Heart left ventricle (tissue), 16 donors: Measurements from ENCODE around the gene WIPF2. TPM values are rescaled to one million over a fixed set of nuclear protein-coding genes. Genes with fewer than 3 reads are reported as not detected.
"Not testable (repeated sequence)": the region's sequence is repeated elsewhere in the genome, so short reads cannot be mapped to it uniquely, and the experiment has no call there.

Experiments
- ATAC-seq, 4 donors: fragments of 200-7000 bp; cut with Tn5 transposase; one replicate each; pipeline ENCODE4 v1.9.1; 2020 to 2022; ENCODE audit warnings: moderate library complexity in 4 of 4, mild to moderate bottlenecking in 3 of 4, moderate number of reproducible peaks in 1 of 4
- DNase-seq, 5 donors: peaks; one replicate each; pipeline ENCODE4 v3.0.0-alpha.2; 2020
- H3K27ac ChIP-seq, 12 donors: fragments of 200-600 bp; sonication (generic) in 4 of 12; one replicate each; pipeline versions ENCODE4 v1.5.0 to v1.8.0; 2016 to 2022; ENCODE audit warnings: mild to moderate bottlenecking in 2 of 12
- H3K27me3 ChIP-seq, 9 donors: fragments of 200-600 bp; sonication (generic) in 2 of 9; one replicate each; pipeline versions ENCODE4 v1.5.1 to v1.8.0; 2016 to 2022; ENCODE audit warnings: mild to moderate bottlenecking in 3 of 9
- H3K36me3 ChIP-seq, 9 donors: fragments of 200-600 bp; sonication (generic) in 2 of 9; one replicate each; pipeline versions ENCODE4 v1.5.0 to v1.8.0; 2018 to 2022; ENCODE audit warnings: mild to moderate bottlenecking in 2 of 9
- H3K4me1 ChIP-seq, 12 donors: fragments of 200-600 bp; sonication (generic) in 4 of 12; one replicate each; pipeline versions ENCODE4 v1.5.0 to v1.8.0; 2016 to 2022; ENCODE audit warnings: mild to moderate bottlenecking in 3 of 12
- H3K4me3 ChIP-seq, 12 donors: fragments of 200-600 bp; sonication (generic) in 4 of 12; one replicate each; pipeline versions ENCODE4 v1.5.0 to v1.8.0; 2017 to 2022; ENCODE audit warnings: mild to moderate bottlenecking in 9 of 12, moderate library complexity in 4 of 12
- H3K9me3 ChIP-seq, 12 donors: fragments of 200-600 bp; sonication (generic) in 4 of 12; one replicate each; pipeline versions ENCODE4 v1.5.0 to v1.8.0; 2016 to 2022; ENCODE audit warnings: mild to moderate bottlenecking in 1 of 12
- POLR2A ChIP-seq, 2 donors: fragments of 450-650 bp; IDR thresholded peaks; one replicate each; pipeline ENCODE4 v1.6.1; 2017; ENCODE audit warnings: antibody characterized with exemption in 2 of 2, mild to moderate bottlenecking in 2 of 2, moderate library complexity in 2 of 2
- WGBS, 4 donors: extraction: QIAGEN DNeasy Blood & Tissue Kit in 2 of 4; methylation state at CpG; one replicate each; pipeline versions ENCODE4 v1.1.5 to v1.1.7; 2013 to 2018; 5-methylcytosine and 5-hydroxymethylcytosine counted together
- intact Hi-C, 10 donors: fragments of 100-400 bp; cut with DNase I; formaldehyde crosslinking; loops; one replicate each; pipeline versions ENCODE4 v1.11.1 to v1.14.2; 2022
- polyA plus RNA-seq, 2 donors: library from polyadenylated mRNA; stranded (reverse); fragments of 200-250 nt; gene quantifications; one replicate each; pipeline ENCODE4 v1.2.3, GENCODE V29; 2013
- total RNA-seq, 9 donors: library from RNA; depleted of rRNA in 2 of 9; stranded (reverse); fragments of >200 nt in 2 of 9; fragmentation: NEBNext Ultra II Directional in 3 of 9; extraction: Animal tissue kit (Norgen Biotek cat#: 25700) in 3 of 9; gene quantifications; one replicate each; pipeline versions ENCODE4 v1.1.0 to v1.2.4, GENCODE V29; 2016 to 2023
- TF ChIP-seq, protein P1 (sequence below), 12 donors: fragments of 200-600 bp; sonication (generic) in 4 of 12; IDR thresholded peaks; one replicate each; pipeline versions ENCODE4 v1.5.0 to v1.8.0; 2018 to 2022; ENCODE audit warnings: antibody characterized with exemption in 12 of 12, mild to moderate bottlenecking in 5 of 12
- donor health status: ischemic (EF 13 %, LVEDD 7.1; RV severe dilation, severe dysfunction).
- donor health status: healthy with polysubstance abuse.
- donor health status: DM: no; HTN: yes; CAD: no.
- donor health status: DM: no; HTN: no; CAD: no.
- donor health status: ischemic (EF 25% LVEDD 6.9; RV normal size, moderate dysfunction).
- donor health status: ischemic (EF 25% LVEDD 5.7; RV mildly dilated, moderate dysfunction).
- donor health status: healthy.
- donor health status: DM: yes; HTN: yes; CAD: no.
- donor health status: ischemic (EF 35%, LVEDD 5.7; RV mildly dilated, moderate dysfunction).
- donor health status: nonischemic (EF 11% LVEDD 7.7; RV severe dilation, severe dysfunction).
- donor health status: DM: yes; HTN: yes; CAD: no.
- donor health status: PGD.
- donor health status: ischemic (EF 29% LVEDD 5.4; RV normal size, mild dysfunction).
- donor health status: nonischemic (EF 23%, LVEDD 6.1; RV moderate dilation, normal function).

WIPF2 gene
- total and polyA plus RNA-seq, 11 donors, result 6.6 to 17.6 (median 11.2) TPM

DNA sequence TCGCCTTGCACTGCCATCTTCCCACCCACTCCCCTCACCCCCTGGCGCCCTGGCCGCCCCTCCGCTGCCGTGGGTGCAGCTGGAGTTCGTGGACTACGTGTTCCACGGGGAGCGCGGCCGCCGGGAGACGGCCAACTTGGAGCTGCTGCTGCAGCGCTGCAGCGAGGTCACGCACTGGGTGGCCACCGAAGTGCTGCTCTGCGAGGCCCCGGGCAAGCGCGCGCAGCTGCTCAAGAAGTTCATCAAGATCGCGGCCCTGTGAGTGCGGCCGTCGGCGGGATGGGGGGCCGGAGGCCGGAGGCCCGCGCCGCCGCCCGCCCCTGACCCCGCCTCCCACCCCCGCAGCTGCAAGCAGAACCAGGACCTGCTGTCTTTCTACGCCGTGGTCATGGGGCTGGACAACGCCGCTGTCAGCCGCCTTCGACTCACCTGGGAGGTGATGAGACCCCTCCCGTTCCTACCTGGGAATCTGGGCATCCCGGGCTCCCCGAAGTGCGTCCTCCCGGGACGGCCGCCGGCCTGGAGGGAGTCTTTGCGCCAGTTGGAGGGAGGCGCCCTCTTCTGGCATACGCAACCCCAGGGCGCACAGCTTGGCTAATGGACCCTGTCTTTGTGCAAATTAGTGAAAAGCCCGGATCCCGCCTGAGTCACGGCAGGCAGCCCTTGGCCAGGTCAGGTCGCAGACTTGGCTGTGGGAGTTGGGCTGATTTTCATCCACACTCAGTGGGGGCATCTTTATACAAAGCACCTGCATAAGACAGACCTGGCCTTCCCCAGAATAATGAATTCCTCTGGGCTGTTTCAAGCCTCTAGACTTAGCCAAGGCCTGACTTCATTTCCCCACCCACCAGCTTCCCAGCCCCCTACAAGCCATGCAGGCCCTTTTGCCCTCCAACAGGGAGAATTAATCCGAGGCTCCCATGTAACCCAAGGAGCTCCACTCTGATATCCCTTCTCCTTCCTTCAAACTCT, 27.6 kb upstream of the WIPF2 start:
- TF ChIP-seq POLR2A (IDR thresholded peaks at IDR 0.05), result no peak
- TF ChIP-seq, protein P1, sequence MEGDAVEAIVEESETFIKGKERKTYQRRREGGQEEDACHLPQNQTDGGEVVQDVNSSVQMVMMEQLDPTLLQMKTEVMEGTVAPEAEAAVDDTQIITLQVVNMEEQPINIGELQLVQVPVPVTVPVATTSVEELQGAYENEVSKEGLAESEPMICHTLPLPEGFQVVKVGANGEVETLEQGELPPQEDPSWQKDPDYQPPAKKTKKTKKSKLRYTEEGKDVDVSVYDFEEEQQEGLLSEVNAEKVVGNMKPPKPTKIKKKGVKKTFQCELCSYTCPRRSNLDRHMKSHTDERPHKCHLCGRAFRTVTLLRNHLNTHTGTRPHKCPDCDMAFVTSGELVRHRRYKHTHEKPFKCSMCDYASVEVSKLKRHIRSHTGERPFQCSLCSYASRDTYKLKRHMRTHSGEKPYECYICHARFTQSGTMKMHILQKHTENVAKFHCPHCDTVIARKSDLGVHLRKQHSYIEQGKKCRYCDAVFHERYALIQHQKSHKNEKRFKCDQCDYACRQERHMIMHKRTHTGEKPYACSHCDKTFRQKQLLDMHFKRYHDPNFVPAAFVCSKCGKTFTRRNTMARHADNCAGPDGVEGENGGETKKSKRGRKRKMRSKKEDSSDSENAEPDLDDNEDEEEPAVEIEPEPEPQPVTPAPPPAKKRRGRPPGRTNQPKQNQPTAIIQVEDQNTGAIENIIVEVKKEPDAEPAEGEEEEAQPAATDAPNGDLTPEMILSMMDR (IDR thresholded peaks at IDR 0.05), result peak; percentile 46 to 84 (median 69)
- Histone ChIP-seq H3K4me3 (peak overlapping the region in 11 of 12 donors; percentile 40 to 75 (median 62)), H3K27ac (peak overlapping the region in 7 of 12 donors; percentile 1 to 67 (median 46)), H3K27me3 (no peaks in the 10 kb centered on the region), H3K9me3 (no peaks in the 10 kb centered on the region), H3K4me1 (peaks cover 0 to 23% (median 8%) of the 10 kb centered on the region in 12 donors), H3K36me3 (peaks cover 0 to 12% (median 0%) of the 10 kb centered on the region in 9 donors)
- 2 to 7% (median 3%) methylated on average over 13 to 60 of the region's 60 CpGs for WGBS, 4 donors
- ATAC-seq, result peak; percentile 59 to 87 (median 84)
- intact Hi-C loops, result loop anchor here in 6 of 10 donors (2.0 to 10.0 kb wide), 7 partner anchors 79 to 223 kb away; partner anchors contain the start of genes CSF3 (in 2 of the 6) and TOP2A (in 2 of the 6)
- DNase-seq, result peak; percentile 71 to 86 (median 78)

DNA sequence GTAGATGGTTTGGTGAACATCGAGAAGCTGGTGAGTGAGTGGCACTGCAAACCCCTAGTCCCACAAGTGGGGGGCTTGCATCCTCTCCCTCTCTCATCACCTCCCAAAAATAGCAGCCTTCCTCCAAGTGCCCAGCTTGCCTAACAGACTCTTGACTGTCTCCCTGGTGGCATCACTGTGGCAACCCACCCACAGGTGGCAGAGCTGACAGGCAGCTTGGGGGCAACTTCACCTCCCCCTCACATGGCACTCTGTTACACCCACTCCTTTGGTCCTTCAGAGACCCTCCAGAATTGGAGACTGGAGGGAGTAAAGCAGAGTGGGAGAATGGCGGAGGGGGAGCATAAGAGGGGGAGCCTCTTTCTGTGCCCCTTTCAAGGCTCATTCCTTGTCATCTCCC, 26.1 kb upstream of the WIPF2 start:
- no peak for ATAC-seq
- Histone ChIP-seq H3K36me3 (peaks cover 0 to 12% (median 0%) of the 10 kb centered on the region in 9 donors), H3K27ac (no peak overlapping the region), H3K4me3 (no peak overlapping the region), H3K27me3 (no peaks in the 10 kb centered on the region), H3K9me3 (no peaks in the 10 kb centered on the region), H3K4me1 (peaks cover 0 to 23% (median 8%) of the 10 kb centered on the region in 12 donors)
- DNase-seq, result no peak
- 99 to 100% (median 100%) methylated on average over 2 of the region's 2 CpGs for WGBS, 4 donors
- no peak for TF ChIP-seq POLR2A (IDR thresholded peaks at IDR 0.05)
- intact Hi-C loops, result loop anchor here in 4 of 10 donors (5.0 to 10.0 kb wide), 4 partner anchors 162 to 222 kb away; partner anchors contain the start of genes TOP2A (in 2 of the 4) and CSF3 (in 1 of the 4)

- intact Hi-C loops, result loop anchor here in 4 of 10 donors (5.0 to 10.0 kb wide), 4 partner anchors 160 to 220 kb away; partner anchors contain the start of genes TOP2A (in 2 of the 4) and CSF3 (in 1 of the 4)
- 56 to 75% (median 61%) methylated on average over 2 of the region's 2 CpGs for WGBS, 4 donors
- Histone ChIP-seq H3K4me1 (peaks cover 0 to 23% (median 8%) of the 10 kb centered on the region in 12 donors), H3K27me3 (no peaks in the 10 kb centered on the region), H3K36me3 (peaks cover 0 to 6% (median 0%) of the 10 kb centered on the region in 9 donors), H3K4me3 (no peak overlapping the region), H3K27ac (no peak overlapping the region), H3K9me3 (no peaks in the 10 kb centered on the region)
- ATAC-seq (no peak), DNase-seq (no peak)
- TF ChIP-seq, protein P1 (IDR thresholded peaks at IDR 0.05), result no peak
- TF ChIP-seq POLR2A (IDR thresholded peaks at IDR 0.05), result no peak
Observed at GRCh38 chr17:40194821-40195220, 24.3 kb upstream of the WIPF2 start.

- Histone ChIP-seq H3K27me3 (no peaks in the 10 kb centered on the region), H3K9me3 (no peaks in the 10 kb centered on the region), H3K36me3 (peaks cover 0 to 6% (median 0%) of the 10 kb centered on the region in 9 donors), H3K27ac (no peak overlapping the region), H3K4me3 (no peak overlapping the region), H3K4me1 (peaks cover 0 to 12% (median 3%) of the 10 kb centered on the region in 12 donors)
- DNase-seq (no peak), ATAC-seq (no peak)
- 78 to 80% (median 78%) methylated on average over 1 of the region's 1 CpG for WGBS, 4 donors
- TF ChIP-seq POLR2A (IDR thresholded peaks at IDR 0.05), result no peak
- TF ChIP-seq, protein P1 (IDR thresholded peaks at IDR 0.05), result no peak
- intact Hi-C loops, result loop anchor here in 3 of 10 donors (10.0 kb wide), 2 partner anchors 157 to 217 kb away; partner anchors contain the start of gene TOP2A (in 2 of the 3)
Observed at GRCh38 chr17:40197550-40197949, 21.6 kb upstream of the WIPF2 start.

DNA sequence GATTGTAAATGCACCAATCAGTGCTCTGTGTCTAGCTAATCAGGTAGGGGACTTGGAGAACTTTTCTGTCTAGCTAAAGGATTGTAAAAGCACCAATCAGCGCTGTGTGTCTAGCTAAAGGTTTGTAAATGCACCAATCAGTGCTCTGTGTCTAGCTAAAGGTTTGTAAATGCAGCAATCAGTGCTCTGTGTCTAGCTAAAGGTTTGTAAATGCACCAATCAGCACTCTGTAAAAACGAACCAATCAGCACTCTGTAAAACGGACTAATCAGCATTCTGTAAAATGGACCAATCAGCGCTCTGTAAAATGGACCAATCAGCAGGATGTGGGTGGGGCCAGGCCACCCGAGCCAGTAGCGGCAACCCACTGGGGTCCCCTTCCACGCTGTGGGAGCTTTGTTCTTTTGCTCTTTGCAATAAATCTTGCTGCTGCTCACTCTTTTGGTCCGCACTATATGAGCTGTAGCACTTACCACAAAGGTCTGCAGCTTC, 21.1 kb upstream of the WIPF2 start:
- not testable (repeated sequence) for H3K27ac ChIP-seq, DNase-seq, ATAC-seq, H3K27me3 ChIP-seq, H3K36me3 ChIP-seq, H3K9me3 ChIP-seq, H3K4me3 ChIP-seq
- peaks cover 0 to 14% (median 3%) of the 10 kb centered on the region in 12 donors for H3K4me1 ChIP-seq
- intact Hi-C loops, result loop anchor here in 3 of 10 donors (10.0 kb wide), 2 partner anchors 157 to 217 kb away; partner anchors contain the start of gene TOP2A (in 2 of the 3)
- 71 to 77% (median 76%) methylated on average over 8 of the region's 8 CpGs for WGBS, 4 donors
